ENCODE data around the gene CCDC134. TPM values are rescaled to one million over a fixed set of nuclear protein-coding genes. Genes with fewer than 3 reads are reported as not detected.
A peak's percentile ranks its signal among the peaks of the same experiment; 100 is the strongest.

CCDC134 gene
- total RNA-seq, 1 experiment from 2014 or later: 7.9 TPM

- ATAC-seq: no peak
- no TSS peak for BruUV-seq (replicated peaks)
- H3K9me3 ChIP-seq (ENCODE audit: low read length): no peaks in the 10 kb centered on the region
- no peaks in the 10 kb centered on the region for H3K9me2 ChIP-seq (replicated peaks; ENCODE audit: low read length)
- POLR2A ChIA-PET (ENCODE audit: unreplicated experiment): no interaction called here
- H3K4me1 ChIP-seq (ENCODE audit: insufficient read depth, low read length): peaks cover 14% of the 10 kb centered on the region
- H3K36me3 ChIP-seq (ENCODE audit: low read depth, low read length): no peaks in the 10 kb centered on the region
- H3K4me3 ChIP-seq (ENCODE audit: low read length): peak overlapping the region; percentile 97
- no peak for TF ChIP-seq EZH2 (IDR thresholded peaks at IDR 0.05; ENCODE audit: low read length, unreplicated experiment)
- no peak for TF ChIP-seq CTCF (conservative IDR thresholded peaks at IDR 0.05; ENCODE audit: low read depth, low read length)
- TF ChIP-seq EZH2phosphoT487 (IDR thresholded peaks at IDR 0.05; ENCODE audit: borderline replicate concordance, low read length): no peak
- intact Hi-C loops (cut with micrococcal nuclease): loop anchor here (5.0 kb wide), 1 partner anchor 55 kb away; no protein-coding TSS in a partner anchor
- H3K79me2 ChIP-seq (ENCODE audit: low read length): peaks cover 40% of the 10 kb centered on the region
- H2AFZ ChIP-seq (ENCODE audit: low read length): no peak overlapping the region
- H3F3A ChIP-seq (ENCODE audit: low read length, unreplicated experiment): no peaks in the 10 kb centered on the region
- peak overlapping the region; percentile 75; the same call in 1 of the 2 replicates for H3K9ac ChIP-seq (ENCODE audit: low read length)
- H4K20me1 ChIP-seq (ENCODE audit: low read length): no peaks in the 10 kb centered on the region
- peak overlapping the region; percentile 85 for H3K4me2 ChIP-seq (ENCODE audit: low read length)
- no peak overlapping the region for H3K27ac ChIP-seq (ENCODE audit: low read length)
- H3K27me3 ChIP-seq (ENCODE audit: low read length): no peaks in the 10 kb centered on the region
- peak; percentile 2 for DNase-seq
- CTCF ChIA-PET: no interaction called here
Measured at GRCh38 chr22:41801886-41802285, 1.4 kb downstream of the CCDC134 start.

GRCh38 chr22:41805639-41806038, 5.2 kb downstream of the CCDC134 start:
- H3K9ac ChIP-seq (ENCODE audit: low read length): no peak overlapping the region
- BruUV-seq (replicated peaks): no TSS peak
- no peak for ATAC-seq
- H4K20me1 ChIP-seq (ENCODE audit: low read length): no peaks in the 10 kb centered on the region
- CTCF ChIA-PET: no interaction called here
- POLR2A ChIA-PET (ENCODE audit: unreplicated experiment): no interaction called here
- no peaks in the 10 kb centered on the region for H3K27me3 ChIP-seq (ENCODE audit: low read length)
- no peak overlapping the region for H3K27ac ChIP-seq (ENCODE audit: low read length)
- no peak for DNase-seq
- no peak overlapping the region for H2AFZ ChIP-seq (ENCODE audit: low read length)
- no peak for TF ChIP-seq CTCF (conservative IDR thresholded peaks at IDR 0.05; ENCODE audit: low read depth, low read length)
- TF ChIP-seq EZH2 (IDR thresholded peaks at IDR 0.05; ENCODE audit: low read length, unreplicated experiment): no peak
- no peak for TF ChIP-seq EZH2phosphoT487 (IDR thresholded peaks at IDR 0.05; ENCODE audit: borderline replicate concordance, low read length)
- peaks cover 40% of the 10 kb centered on the region for H3K79me2 ChIP-seq (ENCODE audit: low read length)
- H3K9me3 ChIP-seq (ENCODE audit: low read length): no peaks in the 10 kb centered on the region
- intact Hi-C loops (cut with micrococcal nuclease): no loop called here
- H3K36me3 ChIP-seq (ENCODE audit: low read depth, low read length): no peaks in the 10 kb centered on the region
- peaks cover 8% of the 10 kb centered on the region for H3K4me1 ChIP-seq (ENCODE audit: insufficient read depth, low read length)
- no peaks in the 10 kb centered on the region for H3F3A ChIP-seq (ENCODE audit: low read length, unreplicated experiment)
- no peak overlapping the region for H3K4me2 ChIP-seq (ENCODE audit: low read length)
- no peaks in the 10 kb centered on the region for H3K9me2 ChIP-seq (replicated peaks; ENCODE audit: low read length)
- no peak overlapping the region for H3K4me3 ChIP-seq (ENCODE audit: low read length)

GRCh38 chr22:41808400-41808799, 7.9 kb downstream of the CCDC134 start:
- H3K79me2 ChIP-seq (ENCODE audit: low read length): peaks cover 17% of the 10 kb centered on the region; the same call in 1 of the 2 replicates
- H3F3A ChIP-seq (ENCODE audit: low read length, unreplicated experiment): no peaks in the 10 kb centered on the region
- H3K9me2 ChIP-seq (replicated peaks; ENCODE audit: low read length): no peaks in the 10 kb centered on the region
- TF ChIP-seq CTCF (conservative IDR thresholded peaks at IDR 0.05; ENCODE audit: low read depth, low read length) (no peak), EZH2 (IDR thresholded peaks at IDR 0.05; ENCODE audit: low read length, unreplicated experiment) (no peak), EZH2phosphoT487 (IDR thresholded peaks at IDR 0.05; ENCODE audit: borderline replicate concordance, low read length) (no peak)
- ATAC-seq: no peak
- no peaks in the 10 kb centered on the region for H4K20me1 ChIP-seq (ENCODE audit: low read length)
- H3K9ac ChIP-seq (ENCODE audit: low read length): no peak overlapping the region
- H3K36me3 ChIP-seq (ENCODE audit: low read depth, low read length): no peaks in the 10 kb centered on the region
- no peaks in the 10 kb centered on the region for H3K9me3 ChIP-seq (ENCODE audit: low read length)
- ChIA-PET POLR2A (ENCODE audit: unreplicated experiment) (interaction anchor here (0.6 kb wide), 1 partner anchor 10 kb away, joined by 5 read pairs; no protein-coding TSS in a partner anchor), CTCF (no interaction called here)
- no peak overlapping the region for H3K4me3 ChIP-seq (ENCODE audit: low read length)
- no peaks in the 10 kb centered on the region for H3K27me3 ChIP-seq (ENCODE audit: low read length)
- no peak for DNase-seq
- intact Hi-C loops (cut with micrococcal nuclease): no loop called here
- H3K27ac ChIP-seq (ENCODE audit: low read length): no peak overlapping the region
- no peak overlapping the region for H2AFZ ChIP-seq (ENCODE audit: low read length)
- H3K4me2 ChIP-seq (ENCODE audit: low read length): no peak overlapping the region
- no peaks in the 10 kb centered on the region for H3K4me1 ChIP-seq (ENCODE audit: insufficient read depth, low read length)
- no TSS peak for BruUV-seq (replicated peaks)
